Activated CD8-positive, alpha-beta memory T cell treated with anti-CD3 and anti-CD28 coated beads, Interleukin-2, amount 50 U/mL, for 1 hour (primary cell): Measurements from ENCODE around the gene NDUFA11.

Experiments
- DNase-seq: peaks from one replicate; pipeline ENCODE4 v3.0.0-alpha.2; 2020; ENCODE audit errors: extremely low read depth

NDUFA11 gene

DNA sequence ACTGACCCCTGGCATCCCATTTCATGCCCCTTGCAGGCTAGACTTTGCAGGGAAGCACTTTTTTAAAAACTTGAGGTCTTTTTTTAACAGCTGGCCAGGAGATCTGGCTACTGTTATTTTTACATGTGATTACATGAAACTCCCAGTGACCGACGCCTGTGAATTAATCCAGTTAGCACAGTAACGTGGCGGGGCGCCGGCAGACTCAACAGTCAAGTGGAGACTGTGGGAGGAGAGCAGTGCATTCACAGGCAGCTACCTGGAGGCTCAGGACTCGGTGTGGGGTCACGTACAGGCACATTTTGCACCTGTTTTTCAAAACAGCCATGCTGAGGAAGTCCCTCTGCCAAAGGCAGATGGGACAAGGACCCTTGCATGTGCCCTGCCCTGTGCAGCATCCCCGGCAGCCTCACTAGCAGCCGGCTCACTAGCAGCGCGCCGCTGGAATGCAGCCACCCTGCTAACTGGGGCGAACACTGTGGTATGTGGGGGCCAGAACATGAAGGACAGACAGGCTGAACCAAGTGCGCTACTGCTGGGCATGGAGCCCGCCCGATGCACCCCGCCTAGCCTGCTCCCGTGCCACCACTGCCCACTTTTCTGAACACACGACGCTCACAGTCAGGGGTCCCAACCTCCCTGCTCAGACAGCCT is 29.1 kb upstream of the NDUFA11 start:
- DNase-seq: no peak

GRCh38 chr19:5932146-5932545 is 28.6 kb upstream of the NDUFA11 start:
- DNase-seq: no peak

GRCh38 chr19:5931251-5931650 is 27.7 kb upstream of the NDUFA11 start:
- no peak for DNase-seq

DNA sequence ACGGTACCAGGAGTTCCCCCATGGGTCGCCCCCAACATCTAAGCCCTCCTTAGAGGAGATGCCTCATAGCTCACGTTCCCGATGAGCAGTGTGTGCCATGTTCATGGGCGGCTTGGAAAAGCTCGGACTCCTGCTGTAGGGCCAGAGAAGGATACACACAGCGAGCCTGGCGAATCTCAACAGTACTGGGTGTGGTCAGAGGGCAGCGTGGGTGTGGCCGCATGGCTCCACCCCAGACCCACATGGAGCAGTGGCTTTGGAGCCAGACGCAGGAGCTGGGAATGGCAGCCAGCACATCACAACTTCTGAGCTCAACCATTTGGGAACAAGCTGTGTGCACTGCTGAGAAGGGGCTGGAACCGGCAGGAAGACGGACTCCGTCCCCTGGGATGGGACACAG is 26.0 kb upstream of the NDUFA11 start:
- DNase-seq: no peak

- no peak for DNase-seq
Measured at GRCh38 chr19:5929179-5929578, 25.6 kb upstream of the NDUFA11 start.

DNA sequence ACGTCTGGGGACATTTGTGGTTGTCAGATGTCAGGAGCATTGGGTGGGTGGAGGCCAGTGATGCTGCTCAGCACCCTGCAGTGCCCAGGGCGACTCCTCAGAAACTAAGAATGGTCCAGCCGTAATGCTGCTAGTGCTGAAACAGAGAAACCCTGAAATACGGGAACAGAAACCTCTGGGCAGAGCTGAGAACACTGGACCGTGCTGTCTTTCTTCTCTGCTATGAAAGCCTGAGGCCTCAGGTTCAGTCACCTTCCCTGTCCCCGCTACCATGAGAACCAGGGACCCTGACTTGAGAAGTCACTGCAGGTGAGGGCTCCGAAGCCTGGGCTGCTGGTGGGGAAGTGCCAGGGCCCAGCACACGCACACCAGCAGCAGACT is 23.8 kb upstream of the NDUFA11 start:
- DNase-seq: no peak

GRCh38 chr19:5926641-5927440 is 23.3 kb upstream of the NDUFA11 start:
- no peak for DNase-seq

DNA sequence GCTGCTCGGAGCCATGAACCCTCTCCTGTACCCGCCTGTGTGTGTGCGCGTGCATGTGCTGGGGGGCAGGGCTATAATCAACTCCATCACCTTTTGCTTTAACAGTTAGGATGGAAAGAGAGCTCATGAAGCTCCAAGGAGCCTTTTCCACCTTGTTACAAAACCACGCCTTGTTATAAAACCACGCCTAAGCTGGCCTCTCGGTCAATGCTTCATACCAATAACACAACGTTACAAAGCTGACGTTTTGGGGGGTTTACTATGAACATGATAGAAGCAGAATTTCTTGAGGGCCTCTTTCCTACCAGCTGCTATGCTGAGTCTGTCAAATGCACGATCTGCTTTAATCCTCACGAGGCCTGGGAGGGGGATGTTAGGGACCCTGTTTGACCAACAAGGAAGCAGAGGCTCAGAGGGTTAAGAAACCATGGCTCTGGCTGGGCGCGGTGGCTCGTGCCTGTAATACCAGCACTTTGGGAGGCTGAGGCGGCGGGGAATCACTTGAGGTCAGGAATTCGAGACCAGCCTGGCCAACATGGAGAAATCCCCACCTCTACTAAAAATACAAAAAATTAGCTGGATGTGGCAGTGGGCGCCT is 22.3 kb upstream of the NDUFA11 start:
- DNase-seq: no peak

DNA sequence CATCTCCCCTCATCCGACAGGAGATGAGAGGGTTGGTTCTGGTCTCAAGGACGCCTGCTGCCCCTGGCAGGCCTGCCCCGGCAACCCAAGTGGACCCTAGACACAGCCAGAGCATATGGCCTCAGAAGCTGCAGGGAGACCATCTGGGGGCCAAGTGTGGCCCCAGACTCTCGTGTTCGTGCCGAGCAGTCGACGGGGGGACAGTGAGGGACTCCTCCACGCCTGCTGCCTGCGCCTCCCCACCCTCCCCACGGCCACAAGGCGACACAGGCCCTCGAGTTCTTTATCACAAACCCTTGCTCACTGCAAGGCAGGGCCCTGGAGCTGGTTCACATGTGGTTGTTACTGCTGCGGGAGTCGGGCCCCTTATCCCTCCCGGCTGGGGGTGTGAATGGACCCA is 19.8 kb upstream of the NDUFA11 start:
- no peak for DNase-seq

- no peak for DNase-seq
Measured at GRCh38 chr19:5922161-5922545, 18.6 kb upstream of the NDUFA11 start.

DNA sequence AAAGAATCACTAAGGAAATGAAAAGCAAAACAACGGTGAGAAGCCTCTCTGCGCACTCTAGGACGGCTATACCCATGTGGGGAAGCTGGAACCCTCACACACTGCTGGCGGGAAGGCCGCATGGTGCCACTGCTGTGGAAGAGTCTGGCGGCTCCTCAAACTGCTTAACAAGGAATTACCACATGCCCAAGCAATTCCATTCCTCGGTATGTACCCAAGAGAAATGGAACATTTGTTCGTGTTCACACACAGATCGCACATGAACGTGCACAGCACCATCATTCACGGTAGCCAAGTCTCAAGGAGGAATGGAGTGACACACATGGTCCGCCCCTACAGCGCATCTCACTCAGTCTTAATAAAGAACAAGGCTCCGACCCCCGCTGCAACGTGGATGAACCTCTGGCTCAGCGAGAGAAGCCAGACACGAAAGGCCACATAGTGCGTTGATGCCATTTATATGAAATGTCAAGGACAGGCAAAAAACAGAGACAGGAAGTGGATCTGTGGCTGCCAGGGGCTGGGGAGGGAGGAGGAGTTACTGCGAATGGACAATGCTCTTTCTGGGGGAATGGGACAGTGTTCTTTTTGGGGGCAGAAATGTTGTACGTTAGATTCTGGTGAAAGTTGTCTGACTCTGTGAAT is 18.0 kb upstream of the NDUFA11 start:
- no peak for DNase-seq

GRCh38 chr19:5918463-5919079 is 15.0 kb upstream of the NDUFA11 start:
- DNase-seq: no peak

GRCh38 chr19:5917431-5918107 is 14.0 kb upstream of the NDUFA11 start:
- no peak for DNase-seq

- DNase-seq: no peak
Measured at GRCh38 chr19:5916181-5916708, 12.7 kb upstream of the NDUFA11 start.

DNA sequence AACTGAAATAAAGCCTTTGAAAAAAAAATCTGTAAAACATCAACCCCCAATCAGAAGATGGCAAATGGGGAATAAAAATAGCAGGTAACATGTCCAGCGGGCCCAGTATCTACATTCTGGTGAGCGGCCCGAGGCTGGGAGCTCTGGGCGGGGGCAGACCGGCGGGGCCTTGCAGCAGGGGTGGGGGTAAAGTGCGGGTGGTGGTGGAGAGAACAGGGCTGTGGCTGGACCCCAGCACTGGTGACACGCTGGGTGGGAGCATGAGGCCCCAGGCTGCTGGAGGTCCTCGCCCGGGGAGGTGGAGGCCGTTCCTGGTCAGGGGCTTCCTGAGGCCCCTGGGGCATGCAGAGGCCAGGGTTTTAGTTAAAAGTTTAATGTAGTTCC is 12.2 kb upstream of the NDUFA11 start:
- no peak for DNase-seq

GRCh38 chr19:5914946-5915781 is 11.6 kb upstream of the NDUFA11 start:
- DNase-seq: no peak

GRCh38 chr19:5914358-5914774 is 10.8 kb upstream of the NDUFA11 start:
- no peak for DNase-seq

DNA sequence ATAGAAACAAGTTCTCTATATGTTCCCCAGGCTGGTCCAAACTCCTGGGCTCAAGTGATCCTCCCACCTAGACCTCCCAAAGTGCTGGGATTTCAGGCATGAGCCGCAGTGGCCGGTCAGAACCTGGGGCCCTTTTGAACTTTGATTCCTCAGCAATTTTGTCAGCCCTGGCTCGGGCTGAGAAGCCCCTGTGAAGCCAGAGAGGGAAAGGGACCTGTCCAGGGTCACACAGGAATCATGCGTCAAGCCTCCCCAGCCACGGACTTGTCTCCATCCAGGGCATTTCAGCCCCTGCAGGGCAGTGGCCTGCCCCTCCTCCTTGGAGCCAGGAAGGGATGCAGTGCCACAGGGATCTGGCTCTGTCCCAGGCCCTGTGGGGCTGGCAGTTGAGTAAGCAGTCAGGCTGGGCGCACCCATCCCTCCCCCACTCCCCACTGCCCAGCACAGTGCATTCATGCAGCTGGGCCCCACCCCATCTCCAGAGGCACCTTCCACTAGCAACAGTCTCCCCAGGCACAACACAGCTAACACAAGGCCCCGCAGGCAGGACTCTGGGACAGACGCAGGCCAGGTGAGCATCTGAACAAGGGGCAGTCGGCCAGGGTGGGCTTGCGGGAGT is 10.3 kb upstream of the NDUFA11 start, which contains the start of gene CAPS:
TSS of gene CAPS (plus strand) at position 516 of the 619 bp plus-strand sequence. CDS start 153 bp downstream, outside the sequence.
- DNase-seq: no peak

GRCh38 chr19:5911366-5911765 is 7.8 kb upstream of the NDUFA11 start:
- DNase-seq: no peak

DNA sequence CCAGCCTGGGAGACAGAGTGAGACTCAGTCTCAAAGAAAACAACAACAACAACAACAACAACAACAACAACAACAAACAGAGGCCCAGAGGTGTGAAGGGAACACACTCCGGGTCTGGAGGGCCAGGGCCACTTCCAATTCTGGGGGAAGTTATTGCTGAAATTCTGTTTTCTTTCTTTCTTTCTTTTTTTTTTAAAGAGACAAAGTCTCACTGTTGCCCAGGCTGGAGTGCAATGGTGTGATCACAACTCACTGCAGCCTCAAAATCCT is 7.0 kb upstream of the NDUFA11 start:
- DNase-seq: no peak
